ENCODE data around the gene HLA-B.
"Not testable (repeated sequence)": the region's sequence is repeated elsewhere in the genome, so short reads cannot be mapped to it uniquely, and the experiment has no call there.

Gene HLA-B

GRCh38 chr6:31356946-31357466, at the start of gene HLA-B:
HLA-B (minus strand) TSS chr6:31357179; CDS start chr6:31357158, 21 bp downstream.
- DNase-seq, result no peak

- DNase-seq, result no peak
Observed at GRCh38 chr6:31405996-31406395, 49.0 kb upstream of the HLA-B start.

GRCh38 chr6:31404061-31404364, 47.0 kb upstream of the HLA-B start:
- not testable (repeated sequence) for DNase-seq

GRCh38 chr6:31403283-31404060, 46.5 kb upstream of the HLA-B start, which contains the start of gene MICA:
MICA (plus strand) TSS chr6:31403595; CDS start chr6:31403633, 38 bp downstream.
- DNase-seq, result no peak

- DNase-seq, result no peak
Observed at GRCh38 chr6:31402324-31403282, 45.6 kb upstream of the HLA-B start.

GRCh38 chr6:31401403-31401802, 44.4 kb upstream of the HLA-B start:
- no peak for DNase-seq

- DNase-seq, result no peak
Observed at GRCh38 chr6:31400467-31401289, 43.7 kb upstream of the HLA-B start.

- DNase-seq, result no peak
Observed at GRCh38 chr6:31399589-31400466, 42.8 kb upstream of the HLA-B start.

GRCh38 chr6:31397901-31398525, 41.0 kb upstream of the HLA-B start:
- no peak for DNase-seq

GRCh38 chr6:31397153-31397499, 40.1 kb upstream of the HLA-B start:
- not testable (repeated sequence) for DNase-seq

- peak; percentile 11 for DNase-seq
Observed at GRCh38 chr6:31396422-31397152, 39.6 kb upstream of the HLA-B start.

- no peak for DNase-seq
Observed at GRCh38 chr6:31395832-31396231, 38.9 kb upstream of the HLA-B start.

- no peak for DNase-seq
Observed at GRCh38 chr6:31394381-31394780, 37.4 kb upstream of the HLA-B start.

GRCh38 chr6:31393932-31394331, 37.0 kb upstream of the HLA-B start:
- no peak for DNase-seq

GRCh38 chr6:31389802-31390132, 32.8 kb upstream of the HLA-B start:
- not testable (repeated sequence) for DNase-seq

GRCh38 chr6:31388916-31389801, 32.2 kb upstream of the HLA-B start:
- DNase-seq, result not testable (repeated sequence)

- no peak for DNase-seq
Observed at GRCh38 chr6:31386977-31387376, 30.0 kb upstream of the HLA-B start.

GRCh38 chr6:31386099-31386498, 29.1 kb upstream of the HLA-B start:
- no peak for DNase-seq

- DNase-seq, result no peak
Observed at GRCh38 chr6:31385041-31385440, 28.1 kb upstream of the HLA-B start.

- DNase-seq, result no peak
Observed at GRCh38 chr6:31383149-31383548, 26.2 kb upstream of the HLA-B start.
